HepG2 (cell line): Measurements from ENCODE around the gene MAP3K3. TPM values are rescaled to one million over a fixed set of nuclear protein-coding genes. Genes with fewer than 3 reads are reported as not detected.

Experiments
- ATAC-seq: fragments of 200-7000 bp; cut with Tn5 transposase; 3 replicates; pipeline ENCODE4 v1.9.1; 2020; ENCODE audit warnings: mild to moderate bottlenecking, moderate library complexity
- BruUV-seq: library from RNA; stranded (reverse); fragments of 400-500 nt; replicated peaks from 2 replicates; lab custom pipeline; 2021; lab: Mats Ljungman, UMichigan
- CTCF ChIA-PET: fragments of 300-600 bp; formaldehyde crosslinking; extraction: SDS; loops from one replicate; lab custom pipeline; 2021; ENCODE audit warnings: low total read pairs, inconsistent platforms, low intra/inter-chr PET ratio; lab: Yijun Ruan, JAX
- POLR2A ChIA-PET: fragments of 350-600 bp; sonication (Branson Sonifier 250); formaldehyde crosslinking; loops from one replicate; lab custom pipeline; 2020; ENCODE audit warnings: antibody characterized with exemption, inconsistent platforms; lab: Yijun Ruan, JAX
- DNase-seq: peaks from one replicate; pipeline ENCODE4 v3.0.0-alpha.2; 2015; ENCODE audit warnings: low spot score
- FAIRE-seq: peaks from 3 replicates; lab custom pipeline; 2011; peaks lifted over from hg19 to GRCh38; lab: Jason Lieb, UNC
- H2AFZ ChIP-seq: one replicate; pipeline ENCODE4 v1.6.1; 2011; ENCODE audit warnings: low read length, inconsistent platforms
- H3K27ac ChIP-seq: fragments of 300-600 bp; 3 replicates; pipeline ENCODE4 v1.8.0; 2011; ENCODE audit warnings: mixed run types, mild to moderate bottlenecking, mixed read lengths, low read length, inconsistent platforms; ENCODE audit not compliant: insufficient read depth; ENCODE audit errors: extremely low read length
- H3K27me3 ChIP-seq, 2 experiments: fragments of 200-600 bp in 1 of 2; 2 replicates in 1 of 2; 3 replicates in 1 of 2; pipeline versions ENCODE4 v1.6.0 to v1.8.0; 2011; ENCODE audit warnings: low read length in 2 of 2, mild to moderate bottlenecking in 2 of 2, moderate library complexity in 2 of 2, inconsistent platforms in 1 of 2; ENCODE audit not compliant: insufficient read depth in 2 of 2, control insufficient read depth in 1 of 2
- H3K36me3 ChIP-seq, 2 experiments: fragments of 200-600 bp in 1 of 2; replicated peaks in 1 of 2; 2 replicates in 1 of 2; 3 replicates in 1 of 2; pipeline versions ENCODE4 v1.5.1 to v1.8.0; 2011; ENCODE audit warnings: low read length in 2 of 2, inconsistent platforms in 1 of 2; ENCODE audit not compliant: insufficient read depth in 2 of 2, control insufficient read depth in 1 of 2
- H3K4me1 ChIP-seq: 2 replicates; pipeline ENCODE4 v1.5.1; 2012; ENCODE audit warnings: low read length, inconsistent platforms; ENCODE audit not compliant: insufficient read depth
- H3K4me2 ChIP-seq: 2 replicates; pipeline ENCODE4 v1.6.0; 2011; ENCODE audit warnings: low read depth, low read length, inconsistent platforms
- H3K4me3 ChIP-seq, 3 experiments: fragments of 200-600 bp in 1 of 3; sonication (generic), shearing (Covaris generic) in 1 of 3; replicated peaks in 1 of 3; 2 replicates each; pipeline ENCODE4 v1.5.1; 2011 to 2016; ENCODE audit warnings: low read length in 3 of 3, inconsistent platforms in 2 of 3, low read depth in 2 of 3, mild to moderate bottlenecking in 2 of 3, control low read depth in 1 of 3, mixed read lengths in 1 of 3; ENCODE audit not compliant: insufficient read depth in 1 of 3
- H3K79me2 ChIP-seq: one replicate; pipeline ENCODE4 v1.6.1; 2011; ENCODE audit warnings: low read length, inconsistent platforms; ENCODE audit not compliant: insufficient read depth
- H3K9ac ChIP-seq: 2 replicates; pipeline ENCODE4 v1.6.0; 2011; ENCODE audit warnings: mild to moderate bottlenecking, low read depth, low read length, inconsistent platforms; ENCODE audit not compliant: insufficient read depth
- H3K9me3 ChIP-seq: 2 replicates; pipeline ENCODE4 v1.5.1; 2012; ENCODE audit warnings: mild to moderate bottlenecking, low read length
- H4K20me1 ChIP-seq: 2 replicates; pipeline ENCODE4 v1.6.0; 2011; ENCODE audit warnings: inconsistent platforms, mild to moderate bottlenecking, low read length, moderate library complexity; ENCODE audit not compliant: insufficient read depth
- FOXP1 ChIP-seq, 2 experiments: fragments of 450-650 bp in 1 of 2; IDR thresholded peaks; 2 replicates each; pipeline ENCODE4 v1.6.1; 2017 to 2018; ENCODE audit warnings: antibody characterized with exemption in 1 of 2
- GPBP1L1 ChIP-seq: sonication (generic); formaldehyde crosslinking; IDR thresholded peaks from 2 replicates; pipeline ENCODE4 v1.5.0; 2020; ENCODE audit warnings: mild to moderate bottlenecking, missing genetic modification reagents
- GTF2F1 ChIP-seq: fragments of 150-350 bp; IDR thresholded peaks from 2 replicates; pipeline ENCODE4 v1.6.1; 2014; ENCODE audit warnings: low read length
- JUNB ChIP-seq: sonication (generic); formaldehyde crosslinking; IDR thresholded peaks from 2 replicates; pipeline ENCODE4 v1.8.0; 2022; ENCODE audit warnings: missing genetic modification reagents, mild to moderate bottlenecking, borderline replicate concordance
- MXI1 ChIP-seq: IDR thresholded peaks from 3 replicates; pipeline ENCODE4 v1.6.1; 2012; ENCODE audit warnings: low read depth, low read length, inconsistent platforms, borderline replicate concordance
- SCMH1 ChIP-seq: sonication (generic); formaldehyde crosslinking; IDR thresholded peaks from 2 replicates; pipeline ENCODE4 v1.9.0; 2021; ENCODE audit warnings: missing genetic modification reagents, mild to moderate bottlenecking, borderline replicate concordance
- SKI ChIP-seq: fragments of 450-650 bp; IDR thresholded peaks from one replicate; pipeline ENCODE4 v1.6.1; 2018; ENCODE audit warnings: mild to moderate bottlenecking; ENCODE audit not compliant: partially characterized antibody
- U2AF1 ChIP-seq: fragments of 200-400 bp; formaldehyde crosslinking; optimal IDR thresholded peaks from 2 replicates; pipeline ENCODE3; 2017; ENCODE audit warnings: mild to moderate bottlenecking, low read depth, low read length
- UBTF ChIP-seq: sonication (generic); formaldehyde crosslinking; IDR thresholded peaks from 2 replicates; pipeline ENCODE4 v1.4.0; 2020; ENCODE audit warnings: mild to moderate bottlenecking, missing genetic modification reagents
- ZNF24 ChIP-seq: fragments of 450-650 bp; IDR thresholded peaks from 2 replicates; pipeline ENCODE4 v1.6.1; 2017; ENCODE audit warnings: antibody characterized with exemption, mild to moderate bottlenecking
- ZNF567 ChIP-seq: sonication (generic); formaldehyde crosslinking; IDR thresholded peaks from 2 replicates; pipeline ENCODE4 v1.8.1; 2023; ENCODE audit warnings: mild to moderate bottlenecking, missing genetic modification reagents, borderline replicate concordance
- ZNF569 ChIP-seq: sonication (generic); formaldehyde crosslinking; IDR thresholded peaks from 2 replicates; pipeline ENCODE4 v1.5.0; 2020; ENCODE audit warnings: mild to moderate bottlenecking, missing genetic modification reagents, moderate library complexity, borderline replicate concordance
- ZNF616 ChIP-seq: sonication (generic); formaldehyde crosslinking; IDR thresholded peaks from 2 replicates; pipeline ENCODE4 v1.5.0; 2020; ENCODE audit warnings: low read depth, mild to moderate bottlenecking, missing genetic modification reagents
- ZSCAN31 ChIP-seq: sonication (generic); formaldehyde crosslinking; IDR thresholded peaks from 2 replicates; pipeline ENCODE4 v1.5.0; 2020; ENCODE audit warnings: low read depth, mild to moderate bottlenecking, missing genetic modification reagents
- WGBS: methylation state at CpG from one replicate; pipeline ENCODE4 v1.1.6; 2017; ENCODE audit warnings: low lambda C conversion rate; 5-methylcytosine and 5-hydroxymethylcytosine counted together
- in situ Hi-C: cut with HindIII; loops from 2 replicates; pipeline ENCODE4 v1.10.0; 2017; ENCODE audit warnings: low pct_unique_long_range_greater_than_20kb; ENCODE audit not compliant: extremely low pct_ligation_motif_present
- intact Hi-C: fragments of 100-400 bp; cut with micrococcal nuclease; formaldehyde crosslinking; loops from one replicate; pipeline ENCODE4 v1.10.0; 2022; ENCODE audit not compliant: unreplicated experiment
- polyA plus RNA-seq, 8 experiments: library from polyadenylated mRNA; depleted of rRNA in 3 of 8; stranded (reverse) in 7 of 8; unstranded in 1 of 8; fragments of >200 nt; fragmentation: Illumina TruSeq in 4 of 8; extraction: Trizol in 4 of 8; gene quantifications; 2 replicates each; pipeline versions ENCODE4 v1.2.1 to v1.2.3, GENCODE V29; 2011 to 2016; ENCODE audit warnings: low read depth in 4 of 8, missing spikeins in 1 of 8, mixed read lengths in 1 of 8; ENCODE audit not compliant: insufficient read depth in 1 of 8
- total RNA-seq, 5 experiments: library from RNA; depleted of rRNA; stranded (reverse); fragments of >200 nt; fragmentation: Illumina TruSeq; extraction: Trizol; gene quantifications; 2 replicates each; pipeline ENCODE4 v1.2.3, GENCODE V29; 2016; ENCODE audit warnings: low read depth in 1 of 5

MAP3K3 gene
- total and polyA plus RNA-seq, 2 of the 13 experiments (the other 11 are each of a cell fraction or from before 2014, with no cell fraction given): 17.7 to 21.8 TPM

GRCh38 chr17:63703556-63704258 lies 81.5 kb downstream of the MAP3K3 start:
- ChIA-PET POLR2A (no interaction called here), CTCF (no interaction called here)
- no peak overlapping the region for H3K4me2 ChIP-seq
- intact Hi-C loops (no loop called here), in situ Hi-C loops (no loop called here)
- no peak overlapping the region for H3K27ac ChIP-seq
- peaks cover 1 to 5% of the 10 kb centered on the region in 2 experiments; a peak in 3 of 5 replicates for H3K36me3 ChIP-seq
- H3K79me2 ChIP-seq: no peaks in the 10 kb centered on the region
- H3K9me3 ChIP-seq: no peaks in the 10 kb centered on the region
- peaks cover 6% of the 10 kb centered on the region for H3K4me1 ChIP-seq
- no TSS peak for BruUV-seq
- WGBS: 90% methylated on average over 15 of the region's 16 CpGs
- ATAC-seq: no peak
- no peak overlapping the region for H2AFZ ChIP-seq
- H4K20me1 ChIP-seq: no peaks in the 10 kb centered on the region
- no peaks in the 10 kb centered on the region for H3K27me3 ChIP-seq
- no peak for DNase-seq
- TF ChIP-seq MXI1 (no peak), FOXP1 (IDR thresholded peaks at IDR 0.05) (no peak), FOXP1 (CRISPR knock-in tag; IDR thresholded peaks at IDR 0.05) (no peak), UBTF (CRISPR knock-in tag) (no peak), JUNB (no peak), ZNF616 (CRISPR knock-in tag) (no peak)
- no peak overlapping the region for H3K4me3 ChIP-seq
- FAIRE-seq: no peak
- H3K9ac ChIP-seq: no peak overlapping the region

- ChIA-PET POLR2A (no interaction called here), CTCF (no interaction called here)
- H3K4me2 ChIP-seq: no peak overlapping the region
- in situ Hi-C loops: no loop called here
- no peaks in the 10 kb centered on the region for H3K27me3 ChIP-seq
- H3K9ac ChIP-seq: no peak overlapping the region
- no peaks in the 10 kb centered on the region for H3K79me2 ChIP-seq
- no peak for FAIRE-seq
- no peak overlapping the region for H3K4me3 ChIP-seq
- BruUV-seq: no TSS peak
- H3K4me1 ChIP-seq: peaks cover under 1% of the 10 kb centered on the region; the same call in 1 of the 2 replicates
- H4K20me1 ChIP-seq: no peaks in the 10 kb centered on the region
- H3K27ac ChIP-seq: no peak overlapping the region
- intact Hi-C loops: no loop called here
- H3K9me3 ChIP-seq: no peaks in the 10 kb centered on the region
- no peak overlapping the region for H2AFZ ChIP-seq
- ATAC-seq: no peak
- no peak for DNase-seq
- WGBS: 97% methylated on average over 11 of the region's 11 CpGs
- peaks cover 5 to 10% of the 10 kb centered on the region in 2 experiments; a peak in 4 of 5 replicates for H3K36me3 ChIP-seq
- TF ChIP-seq SKI (no peak), ZNF567 (CRISPR knock-in tag) (no peak), GPBP1L1 (CRISPR knock-in tag) (no peak), GTF2F1 (no peak), ZSCAN31 (CRISPR knock-in tag) (no peak), ZNF24 (no peak), SCMH1 (CRISPR knock-in tag) (no peak), U2AF1 (no peak), ZNF569 (CRISPR knock-in tag) (no peak)
These were observed 82.0 kb downstream of the MAP3K3 start for GRCh38 chr17:63704259-63704576.
